D721Med (cell line): ENCODE measurements around the gene MMP23B.
"Not testable (repeated sequence)": the region's sequence is repeated elsewhere in the genome, so short reads cannot be mapped to it uniquely, and the experiment has no call there.

ENCODE experiments used
- DNase-seq: peaks from one replicate; pipeline ENCODE4 v3.0.0; 2011; ENCODE audit warnings: low spot score; ENCODE audit not compliant: insufficient read length
- FAIRE-seq: peaks from 2 replicates; lab custom pipeline; 2011; peaks lifted over from hg19 to GRCh38; lab: Jason Lieb, UNC
- CTCF ChIP-seq: IDR thresholded peaks from 2 replicates; pipeline ENCODE4 v1.5.1; 2012; ENCODE audit warnings: mild to moderate bottlenecking, control low read depth; ENCODE audit not compliant: insufficient read depth; ENCODE audit errors: missing control alignments

Gene MMP23B

GRCh38 chr1:1631782-1632420 lies at the start of gene MMP23B:
Gene MMP23B (plus strand): TSS chr1:1632173. CDS start chr1:1632219, 46 bp downstream.
- DNase-seq (no peak), FAIRE-seq (no peak)
- TF ChIP-seq CTCF, result no peak

DNA sequence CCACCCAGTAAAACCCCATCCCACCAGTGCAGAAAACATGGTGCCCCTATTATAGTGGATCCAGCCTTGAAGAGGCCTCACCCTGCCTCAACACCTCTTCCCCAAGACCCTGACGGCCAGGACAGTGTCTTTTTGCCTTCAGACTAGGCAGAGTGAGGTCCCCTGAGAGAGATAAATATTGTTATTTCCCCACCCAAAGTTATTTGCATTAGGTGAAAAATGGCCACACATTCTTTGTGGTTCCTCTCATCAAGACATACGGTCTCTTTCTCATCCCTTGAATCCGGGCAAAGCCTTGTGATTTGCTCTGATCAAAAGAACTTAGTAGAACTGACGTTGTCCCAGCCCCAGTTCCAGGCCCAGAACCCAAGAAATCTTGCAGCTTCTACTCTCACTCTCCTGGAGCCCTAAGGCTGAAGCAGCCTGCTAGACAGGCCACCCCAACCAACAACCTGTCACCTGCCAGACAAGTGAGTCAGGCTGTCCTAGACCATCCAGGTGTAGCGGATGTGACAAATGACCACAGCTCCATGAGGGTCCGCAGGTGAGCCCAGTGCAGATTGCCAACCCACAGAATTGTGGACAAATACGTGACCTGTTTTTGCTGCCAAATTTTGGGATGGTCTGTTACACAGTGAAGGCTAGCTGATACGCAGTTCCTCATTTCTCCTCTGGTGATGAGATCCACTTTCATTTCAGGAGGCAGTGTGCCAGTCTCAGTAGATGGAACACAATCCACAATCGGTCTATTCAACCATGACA lies 49.2 kb upstream of the MMP23B start:
- TF ChIP-seq CTCF, result no peak
- FAIRE-seq, result no peak
- DNase-seq, result no peak

DNA sequence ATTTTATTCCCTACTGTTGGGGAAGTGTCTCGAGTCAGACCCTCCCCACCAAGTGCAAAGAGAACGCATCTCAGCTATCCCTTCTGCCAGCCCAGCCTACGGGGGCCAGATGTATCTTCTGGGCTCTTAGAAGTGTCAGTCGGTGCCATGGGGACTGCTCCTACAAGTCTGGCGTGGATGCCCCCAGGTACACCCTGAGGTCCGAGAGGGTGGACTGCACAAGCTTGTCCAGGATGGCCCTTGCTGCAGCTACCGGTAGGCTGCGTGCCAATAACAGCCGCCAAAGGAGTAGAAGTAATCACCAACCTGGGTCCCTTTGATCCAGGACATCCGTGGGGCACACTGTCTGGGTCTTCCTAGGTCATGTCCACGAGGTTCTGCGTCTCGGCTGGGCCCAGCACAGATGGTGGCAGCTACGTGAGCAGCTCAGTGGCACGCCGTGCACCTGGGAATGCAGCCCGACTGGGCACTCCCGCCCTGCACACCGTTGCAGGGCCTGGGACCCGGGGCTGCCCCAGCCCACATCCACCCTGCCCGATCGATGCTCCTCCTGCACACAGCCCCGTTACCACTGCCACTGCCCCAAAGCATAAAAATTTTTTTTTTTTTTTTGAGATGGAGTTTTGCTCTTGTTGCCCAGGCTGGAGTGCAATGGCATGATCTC lies 48.5 kb upstream of the MMP23B start:
- no peak for TF ChIP-seq CTCF
- FAIRE-seq (no peak), DNase-seq (no peak)

DNA sequence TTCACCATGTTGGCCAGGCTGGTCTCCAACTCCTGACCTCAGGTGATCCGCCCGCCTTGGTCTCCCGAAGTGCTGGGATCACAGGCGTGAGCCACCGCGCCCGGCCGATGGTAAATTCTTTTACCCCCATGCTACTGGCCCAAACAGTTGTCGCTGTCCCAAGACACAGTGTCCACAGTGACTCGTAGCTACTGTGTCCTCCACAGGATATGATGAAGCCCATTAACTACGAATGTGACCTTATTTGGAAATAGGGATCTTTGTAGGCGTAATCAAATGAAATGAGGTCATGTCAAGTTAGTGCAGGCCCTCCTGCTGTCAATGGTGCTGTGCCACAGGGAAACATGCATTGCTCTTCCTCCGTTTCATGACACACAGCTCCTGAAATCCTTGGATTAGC lies 40.5 kb upstream of the MMP23B start:
- DNase-seq (no peak), FAIRE-seq (no peak)
- no peak for TF ChIP-seq CTCF

DNA sequence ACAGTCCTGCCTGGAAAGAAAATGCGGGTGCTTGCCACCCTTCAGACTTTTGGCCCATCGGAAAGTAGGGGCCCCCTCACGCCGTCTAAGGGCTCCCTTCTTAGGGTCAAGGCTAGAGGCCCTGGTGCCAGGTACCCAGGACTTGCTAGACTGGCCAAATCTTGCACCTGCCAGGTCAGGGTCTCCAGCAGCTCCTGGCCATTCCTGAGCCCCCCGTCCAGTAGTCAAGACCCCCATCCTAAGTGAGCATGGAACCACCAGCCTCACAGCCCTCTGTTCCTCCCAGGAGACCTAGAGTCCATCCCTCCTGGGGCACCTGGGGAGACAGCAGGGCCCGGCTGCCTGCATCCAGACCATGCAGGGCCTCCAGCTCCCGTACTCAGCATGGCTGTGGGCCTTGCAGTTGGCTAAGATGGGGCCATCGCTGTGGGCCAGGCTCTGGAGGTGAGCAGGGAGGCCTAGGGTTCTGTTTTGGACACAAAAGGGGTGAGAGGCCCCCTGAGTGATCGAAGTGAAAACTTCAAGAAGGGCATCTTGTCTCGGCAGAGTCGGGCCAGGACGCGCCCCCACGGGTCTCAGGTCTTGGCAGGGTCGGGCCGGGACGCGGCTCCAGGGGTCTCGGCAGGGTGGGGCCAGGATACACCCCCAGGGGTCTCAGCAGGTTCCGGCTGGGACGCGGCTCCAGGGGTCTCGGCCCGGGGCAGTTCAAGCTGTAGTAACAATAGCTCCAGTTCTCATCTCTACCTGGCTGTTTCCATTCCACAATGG lies 38.0 kb upstream of the MMP23B start:
- FAIRE-seq, result no peak
- no peak for DNase-seq
- no peak for TF ChIP-seq CTCF

DNA sequence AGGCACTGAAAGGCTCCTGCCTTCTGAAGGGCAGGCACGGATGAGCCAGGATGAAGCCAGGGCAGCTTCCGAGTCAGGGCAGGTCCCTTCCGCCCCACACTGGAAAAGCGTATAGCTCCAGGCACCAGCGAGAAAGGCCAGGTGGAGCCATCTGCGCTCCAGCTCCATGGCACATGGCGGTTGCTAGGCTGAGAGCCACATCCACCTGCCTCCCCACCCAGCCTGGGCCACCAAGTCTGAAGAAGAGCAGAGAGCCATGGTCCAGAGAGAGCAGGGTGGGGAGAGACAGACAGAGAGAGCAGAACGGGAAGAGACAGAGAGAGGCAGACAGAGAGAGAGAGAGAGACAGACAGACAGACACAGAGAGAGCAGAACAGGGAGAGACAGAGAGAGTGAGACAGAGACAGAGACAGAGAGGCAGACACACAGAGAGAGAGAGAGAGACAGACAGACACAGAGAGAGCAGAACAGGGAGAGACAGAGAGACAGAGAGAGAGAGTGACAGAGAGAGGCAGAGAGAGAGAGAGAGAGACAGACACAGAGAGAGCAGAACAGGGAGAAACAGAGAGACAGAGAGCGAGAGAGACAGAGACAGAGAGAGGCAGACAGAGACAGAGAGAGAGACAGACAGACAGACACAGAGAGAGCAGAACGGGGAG lies 37.2 kb upstream of the MMP23B start:
- DNase-seq (no peak), FAIRE-seq (no peak)
- TF ChIP-seq CTCF, result no peak

GRCh38 chr1:1595341-1595740 lies 36.6 kb upstream of the MMP23B start:
- not testable (repeated sequence) for FAIRE-seq, DNase-seq
